Hematopoietic multipotent progenitor cell treated with erythropoietin and hydrocortisone succinate and interleukin-3 and kit ligand, for 8 days (in vitro differentiated cells): ENCODE measurements around the gene SIGLEC15.
"Not testable (repeated sequence)": the region's sequence is repeated elsewhere in the genome, so short reads cannot be mapped to it uniquely, and the experiment has no call there.

Source experiments
- DNase-seq: peaks from one replicate; pipeline ENCODE4 v3.0.0-alpha.2; 2015

The SIGLEC15 gene, protein sequence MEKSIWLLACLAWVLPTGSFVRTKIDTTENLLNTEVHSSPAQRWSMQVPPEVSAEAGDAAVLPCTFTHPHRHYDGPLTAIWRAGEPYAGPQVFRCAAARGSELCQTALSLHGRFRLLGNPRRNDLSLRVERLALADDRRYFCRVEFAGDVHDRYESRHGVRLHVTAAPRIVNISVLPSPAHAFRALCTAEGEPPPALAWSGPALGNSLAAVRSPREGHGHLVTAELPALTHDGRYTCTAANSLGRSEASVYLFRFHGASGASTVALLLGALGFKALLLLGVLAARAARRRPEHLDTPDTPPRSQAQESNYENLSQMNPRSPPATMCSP

GRCh38 chr18:45825258-45826044, at the start of gene SIGLEC15:
Gene SIGLEC15, plus strand, starts transcription at chr18:45825675. Its CDS starts 54 bp downstream, at chr18:45825729.
- no peak for DNase-seq

DNA sequence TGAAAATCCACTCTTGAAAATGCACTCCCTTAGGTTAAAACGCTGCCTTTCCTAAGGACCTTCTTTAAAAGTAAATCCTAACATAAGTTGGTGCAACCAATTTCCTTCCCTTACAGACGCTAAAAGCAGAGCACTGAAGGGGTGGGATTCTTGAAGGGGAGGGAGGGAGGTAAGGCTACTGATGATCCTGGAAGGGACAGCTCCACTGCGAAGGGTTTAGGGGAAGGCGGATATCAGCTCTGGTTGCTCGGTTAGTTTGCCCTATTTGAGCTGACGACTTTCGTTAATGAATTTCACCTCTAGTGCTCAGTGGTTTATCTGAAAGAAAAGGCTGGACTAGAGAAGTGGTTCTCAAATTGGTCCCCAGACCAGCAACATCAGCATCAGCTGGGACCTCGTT, 49.7 kb upstream of the SIGLEC15 start:
- DNase-seq: no peak

DNA sequence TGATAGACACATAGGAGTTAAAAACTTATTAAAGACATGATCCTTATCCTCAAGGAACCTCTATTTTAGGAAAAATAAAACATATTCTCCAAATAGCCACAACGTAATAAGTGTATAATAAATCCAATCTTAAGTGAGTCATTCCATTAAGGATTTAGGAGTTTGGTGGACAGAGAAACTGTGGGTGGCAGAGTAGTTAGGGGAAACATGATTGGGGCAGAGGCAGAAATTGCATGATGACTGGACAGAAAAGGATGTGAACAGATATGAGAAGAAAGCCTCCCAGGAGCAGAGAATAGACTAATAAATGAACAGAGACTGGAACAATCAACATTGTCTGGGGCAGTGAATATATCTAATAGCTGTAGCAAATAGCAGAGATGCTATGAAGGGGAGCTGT, 48.1 kb upstream of the SIGLEC15 start:
- DNase-seq: no peak

GRCh38 chr18:45780568-45780967, 44.9 kb upstream of the SIGLEC15 start:
- no peak for DNase-seq

GRCh38 chr18:45782662-45783061, 42.8 kb upstream of the SIGLEC15 start:
- no peak for DNase-seq

DNA sequence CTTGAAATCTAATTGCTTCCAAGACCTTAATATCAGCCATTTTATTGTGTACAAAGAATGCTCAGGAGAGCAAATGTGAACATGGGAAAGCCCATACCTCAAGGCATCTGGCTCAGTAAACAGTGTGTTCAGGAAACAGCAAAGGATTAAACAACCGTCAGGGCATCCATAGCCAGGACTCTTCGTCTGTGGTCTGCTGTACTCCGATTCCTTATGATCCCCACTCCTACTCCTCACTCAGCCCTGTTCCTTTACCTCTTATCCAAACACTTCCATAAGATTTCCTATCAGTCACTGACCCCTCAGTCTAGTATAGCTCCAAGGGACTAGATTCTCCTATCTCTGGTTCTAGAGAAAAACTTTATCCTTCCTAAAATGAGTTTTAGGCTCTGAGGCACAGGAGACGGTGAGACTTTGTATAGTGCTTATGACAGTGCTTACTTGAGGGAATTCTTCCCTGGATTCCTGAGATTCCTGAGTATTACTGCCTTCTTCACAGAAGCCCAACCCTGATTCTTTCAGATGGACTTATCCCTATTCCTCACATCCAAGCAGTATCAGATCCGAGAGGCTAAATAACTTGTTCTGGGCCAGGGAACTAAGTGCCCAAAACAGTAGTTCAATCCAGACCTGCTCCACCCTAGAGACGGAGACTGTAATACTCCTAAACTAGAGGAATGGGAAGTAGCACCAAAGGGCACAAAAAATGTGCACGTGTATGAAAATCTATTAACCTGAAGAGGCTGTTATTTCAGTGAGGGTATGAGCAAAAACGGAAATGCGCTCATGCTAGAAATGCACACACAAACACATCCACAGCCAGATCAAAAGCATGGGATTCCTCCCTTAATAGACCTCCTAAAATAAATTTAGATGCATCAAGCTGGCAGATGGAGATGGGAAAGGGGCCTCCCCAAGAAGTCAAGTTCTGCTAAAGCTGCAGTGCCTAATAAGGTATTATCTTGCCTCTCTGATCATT, 42.1 kb upstream of the SIGLEC15 start:
- DNase-seq: no peak

GRCh38 chr18:45785134-45785533, 40.3 kb upstream of the SIGLEC15 start:
- DNase-seq: no peak

DNA sequence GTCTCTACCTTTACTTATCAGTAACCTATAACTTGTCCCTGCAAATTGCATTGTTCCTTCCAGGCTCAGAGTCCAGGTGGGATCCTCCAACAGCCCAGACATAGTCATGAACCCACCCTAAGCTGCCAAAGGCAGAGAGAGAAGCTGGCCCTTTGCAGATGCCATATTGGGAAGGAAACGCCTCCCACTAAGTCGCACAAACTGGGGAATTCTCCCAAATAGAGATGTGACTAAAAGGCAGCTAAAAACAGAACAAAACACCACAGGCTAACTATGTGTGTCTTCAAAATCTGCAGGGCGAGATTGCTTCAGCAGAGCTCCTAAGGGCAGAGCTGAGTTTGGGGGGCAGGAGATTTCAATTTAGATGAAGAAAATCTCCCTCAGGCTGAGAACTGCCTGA, 38.5 kb upstream of the SIGLEC15 start:
- no peak for DNase-seq

GRCh38 chr18:45787346-45787745, 38.1 kb upstream of the SIGLEC15 start:
- no peak for DNase-seq

DNA sequence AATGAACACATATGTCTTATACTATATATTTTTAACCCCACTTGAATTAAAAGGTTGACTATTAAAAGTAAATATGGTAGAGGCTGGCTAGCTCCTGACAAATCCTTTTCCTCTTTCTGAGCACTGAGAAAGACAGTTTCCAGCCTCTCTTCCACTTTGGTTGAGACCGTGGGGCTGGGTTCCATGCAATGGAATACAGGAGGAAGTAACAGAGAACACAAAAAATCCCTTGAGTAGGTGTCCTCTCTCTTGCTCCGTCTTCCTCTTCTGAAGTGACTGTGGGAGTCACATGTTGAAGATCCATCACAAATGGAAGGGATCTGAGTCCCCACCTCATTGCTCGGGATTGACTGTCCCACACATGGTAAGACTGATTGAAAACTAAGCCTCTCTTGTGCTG, 36.6 kb upstream of the SIGLEC15 start:
- no peak for DNase-seq

DNA sequence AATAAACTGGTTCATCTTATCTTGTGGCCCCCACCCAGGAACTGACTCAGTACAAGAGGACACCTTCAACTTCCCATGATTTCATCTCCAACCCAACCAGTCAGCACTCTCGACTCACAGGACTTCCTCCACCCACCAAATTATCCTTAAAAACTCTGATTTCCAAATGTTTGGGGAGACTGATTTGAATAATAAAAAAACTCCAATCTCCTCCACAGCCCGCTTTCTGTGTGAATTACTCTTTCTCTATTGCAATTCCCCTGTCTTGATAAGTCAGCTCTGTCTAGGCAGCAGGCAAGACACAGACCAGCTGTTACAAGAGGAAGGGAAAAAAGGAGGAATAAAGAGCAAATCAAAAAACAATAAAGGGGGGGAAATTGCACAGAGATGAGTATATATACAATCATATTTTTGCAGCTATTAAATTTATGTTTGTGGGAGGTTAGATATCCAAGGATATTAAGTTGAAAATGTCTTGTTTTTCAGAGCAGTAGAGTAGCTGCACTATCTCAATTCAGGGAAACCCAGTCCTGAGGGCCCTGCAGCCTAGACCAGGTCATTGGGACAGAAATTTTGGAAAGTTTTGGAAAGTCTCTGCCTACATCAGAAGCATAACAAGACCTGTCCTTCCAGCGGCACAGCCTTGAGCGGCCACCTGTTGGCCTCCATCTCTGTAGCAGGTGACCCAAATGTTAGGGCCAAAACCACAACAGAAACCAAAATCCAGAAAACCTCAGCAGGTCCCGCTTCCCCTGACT, 32.8 kb upstream of the SIGLEC15 start:
- peak; percentile 25 for DNase-seq

DNA sequence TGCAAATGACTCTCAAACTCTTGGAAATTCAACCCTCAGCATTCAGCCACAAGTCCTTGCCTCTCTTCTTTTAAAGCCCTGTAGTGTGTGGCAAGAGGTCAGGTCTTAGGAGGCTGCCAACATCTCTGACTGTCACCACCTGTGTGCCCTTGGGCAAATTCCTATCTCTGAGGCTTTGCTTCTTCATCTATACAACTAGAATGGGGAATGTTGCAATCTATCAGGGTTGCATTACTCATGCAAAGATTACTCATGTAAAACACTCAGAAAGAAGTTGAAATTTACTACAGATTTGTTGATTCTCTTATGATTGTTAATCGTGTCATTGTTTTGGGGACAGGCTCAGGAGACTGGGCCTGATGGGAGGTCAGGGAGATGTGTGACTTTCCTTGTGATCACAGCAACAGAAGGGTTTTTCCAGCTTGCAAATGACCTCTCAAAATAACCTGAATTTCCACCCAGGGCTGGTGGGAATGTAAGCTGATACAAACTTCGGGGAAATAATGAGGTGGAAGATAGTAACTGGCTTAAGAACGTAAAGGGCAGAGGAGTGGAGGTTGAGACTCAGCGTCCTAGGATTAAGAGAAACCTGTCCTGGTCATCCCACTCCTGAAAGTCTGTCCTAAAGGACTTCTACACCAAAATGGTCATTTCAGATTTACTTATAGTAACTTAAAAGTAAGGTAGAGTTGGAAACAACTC, 32.1 kb upstream of the SIGLEC15 start:
- no peak for DNase-seq

GRCh38 chr18:45801416-45802004, 24.0 kb upstream of the SIGLEC15 start:
- DNase-seq: no peak

DNA sequence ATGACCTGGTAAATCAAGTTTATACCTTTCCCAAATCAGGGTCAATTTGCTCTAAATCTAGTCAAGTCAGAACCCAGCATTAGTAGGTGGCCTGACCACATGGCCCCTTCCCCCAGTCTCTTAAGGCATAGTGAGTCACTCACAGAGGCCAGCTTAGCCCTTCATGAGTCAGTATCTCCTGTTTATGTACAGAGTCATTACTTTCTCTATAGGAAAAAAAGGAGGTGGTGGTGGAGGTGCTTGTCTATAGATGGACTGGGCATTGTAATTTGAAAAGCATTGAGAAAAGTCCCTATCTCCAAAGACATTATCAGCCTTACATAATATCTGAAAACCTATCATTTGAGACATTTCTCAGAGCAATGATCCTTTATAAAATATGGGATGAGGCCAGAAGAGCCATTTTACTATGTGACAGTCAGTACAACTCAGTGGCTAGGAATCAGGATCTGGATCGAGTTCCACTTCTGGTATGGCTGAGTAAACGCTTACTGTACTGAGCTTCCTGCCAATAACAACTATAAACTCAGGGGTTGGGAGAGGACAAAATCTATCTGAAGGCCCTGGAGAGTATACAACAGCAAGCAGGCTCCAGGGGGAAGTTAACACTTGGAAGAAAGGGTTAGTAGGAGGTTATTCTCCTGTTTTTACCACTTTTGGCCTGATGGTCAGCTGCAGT, 22.5 kb upstream of the SIGLEC15 start:
- DNase-seq: peak; percentile 18

DNA sequence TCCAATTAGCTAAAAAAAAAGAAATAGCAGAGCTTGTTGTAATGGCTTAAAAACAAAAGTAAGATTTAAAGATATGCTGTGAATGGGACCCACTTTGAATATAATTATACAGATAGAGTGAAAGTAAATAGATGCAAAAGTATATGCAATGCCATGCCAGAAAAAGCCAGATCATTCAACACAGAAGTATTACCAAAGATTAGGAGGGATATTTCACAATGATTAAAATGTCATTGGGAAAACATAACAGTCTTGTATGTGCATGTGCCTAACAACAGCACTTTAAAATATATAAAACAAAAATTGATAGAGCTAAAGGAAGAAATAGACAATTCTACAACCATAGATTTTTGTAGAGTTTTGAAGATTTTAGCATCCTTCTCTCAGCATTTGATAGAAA, 19.9 kb upstream of the SIGLEC15 start:
- DNase-seq: no peak

DNA sequence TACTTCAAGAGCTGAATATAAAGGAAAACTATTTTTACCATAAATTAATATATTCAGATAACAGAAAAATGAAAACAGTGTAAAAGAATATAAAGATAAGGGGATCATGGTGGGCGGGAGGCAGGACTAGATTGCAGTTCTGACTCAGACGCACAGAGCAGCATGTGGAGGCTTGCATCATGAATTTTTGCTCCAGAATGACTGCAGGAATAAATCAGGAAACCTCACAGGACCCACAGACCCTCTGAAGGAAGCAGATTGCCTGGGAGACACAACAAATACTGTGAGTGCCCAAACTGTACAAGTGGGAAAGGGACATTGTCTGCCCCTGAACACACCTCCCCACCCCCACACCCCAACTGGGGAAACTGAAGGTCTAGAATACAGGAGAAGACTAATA, 19.2 kb upstream of the SIGLEC15 start:
- DNase-seq: no peak

- peak; percentile 61 for DNase-seq
These were observed 18.3 kb upstream of the SIGLEC15 start for GRCh38 chr18:45807144-45807543.

DNA sequence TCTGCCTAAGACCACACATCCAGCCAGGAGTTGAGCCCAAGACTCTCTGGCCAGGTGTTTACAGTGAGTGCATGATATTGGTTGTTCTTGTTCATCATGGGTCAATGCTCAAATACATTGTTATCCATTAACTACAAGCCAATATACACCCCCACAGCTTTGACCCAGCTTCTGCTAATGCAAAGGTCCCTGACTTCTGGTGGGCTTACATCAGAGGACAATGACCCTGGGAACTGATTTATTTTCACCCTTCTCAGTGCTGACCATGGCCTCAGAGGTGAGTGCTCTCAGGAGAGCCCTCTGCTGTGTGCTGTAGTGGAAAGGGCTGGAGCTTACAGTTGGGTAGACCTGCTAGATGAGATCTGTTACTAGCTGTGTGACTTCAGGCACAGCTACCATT, 10.7 kb upstream of the SIGLEC15 start:
- DNase-seq: not testable (repeated sequence)

DNA sequence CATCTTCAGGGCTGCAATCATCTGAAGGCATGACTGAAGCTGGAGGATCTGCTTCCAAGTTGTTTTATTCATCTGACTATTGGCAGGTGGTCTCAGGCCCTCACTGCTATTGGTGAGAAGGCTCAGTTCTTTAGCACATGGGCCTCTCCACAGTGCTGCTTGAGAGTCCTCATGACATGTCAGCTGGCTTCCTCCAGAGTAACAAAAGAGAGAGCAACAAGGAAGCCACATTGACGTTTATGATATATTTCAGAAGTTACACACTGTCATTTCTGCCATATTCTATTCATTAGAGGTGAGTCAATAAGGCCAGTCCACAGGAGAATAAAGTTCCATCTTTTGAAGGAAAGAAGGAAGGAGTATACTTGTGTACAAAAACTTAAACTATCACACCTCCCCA, 7.9 kb upstream of the SIGLEC15 start:
- no peak for DNase-seq

- not testable (repeated sequence) for DNase-seq
These were observed 6.7 kb upstream of the SIGLEC15 start for GRCh38 chr18:45818765-45819164.
